Vagina (tissue), 2 donors: ENCODE measurements around the gene TTLL13. TPM values are rescaled to one million over a fixed set of nuclear protein-coding genes. Genes with fewer than 3 reads are reported as not detected.
A peak's percentile ranks its signal among the peaks of the same experiment; 100 is the strongest.
"Not testable (repeated sequence)": the region's sequence is repeated elsewhere in the genome, so short reads cannot be mapped to it uniquely, and the experiment has no call there.

ENCODE experiments used
- DNase-seq, 2 donors: peaks; one replicate each; pipeline ENCODE4 v3.0.0-alpha.2; 2017; ENCODE audit errors: extremely low spot score in 2 of 2
- H3K27ac ChIP-seq: fragments of 200-600 bp; sonication (generic); one replicate; pipeline ENCODE4 v1.5.1; 2019
- H3K27me3 ChIP-seq: fragments of 200-600 bp; sonication (generic); one replicate; pipeline ENCODE4 v1.5.1; 2019
- H3K36me3 ChIP-seq, 2 donors: fragments of 200-600 bp; sonication (generic); one replicate each; pipeline ENCODE4 v1.5.1; 2017 to 2019
- H3K4me1 ChIP-seq: fragments of 200-600 bp; sonication (generic); one replicate; pipeline ENCODE4 v1.5.1; 2019
- H3K4me3 ChIP-seq, 2 donors: fragments of 200-600 bp; sonication (generic); 1 replicate in 1 of 2; 2 replicates in 1 of 2; pipeline ENCODE4 v1.5.1; 2016 to 2019
- H3K9me3 ChIP-seq: fragments of 200-600 bp; sonication (generic); one replicate; pipeline ENCODE4 v1.5.1; 2019
- POLR2A ChIP-seq, 2 donors: fragments of 450-650 bp; IDR thresholded peaks; one replicate each; pipeline ENCODE4 v1.6.1; 2017; ENCODE audit warnings: antibody characterized with exemption in 2 of 2, mild to moderate bottlenecking in 2 of 2, moderate library complexity in 2 of 2
- POLR2AphosphoS5 ChIP-seq, 2 donors: sonication (generic); formaldehyde crosslinking; IDR thresholded peaks; one replicate each; pipeline ENCODE4 v1.9.0; 2017; ENCODE audit warnings: antibody characterized with exemption in 2 of 2, mild to moderate bottlenecking in 2 of 2, low read depth in 1 of 2; ENCODE audit not compliant: insufficient read depth in 1 of 2
- intact Hi-C: fragments of 100-400 bp; cut with DNase I; formaldehyde crosslinking; loops from one replicate; pipeline ENCODE4 v1.15.1; 2023
- total RNA-seq: library from RNA; depleted of rRNA; stranded (reverse); fragments of >200 nt; gene quantifications from one replicate; pipeline ENCODE4 v1.2.3, GENCODE V29; 2016
- TF ChIP-seq, protein P1 (sequence below), 3 experiments: fragments of 450-650 bp in 2 of 3; fragments of 200-600 bp in 1 of 3; sonication (generic) in 1 of 3; IDR thresholded peaks; one replicate each; pipeline ENCODE4 v1.5.1; 2017 to 2019; ENCODE audit warnings: antibody characterized with exemption in 3 of 3, mild to moderate bottlenecking in 2 of 3, moderate library complexity in 2 of 3

The TTLL13 gene
- total RNA-seq, 1 donor from 2014 or later = not detected

DNA sequence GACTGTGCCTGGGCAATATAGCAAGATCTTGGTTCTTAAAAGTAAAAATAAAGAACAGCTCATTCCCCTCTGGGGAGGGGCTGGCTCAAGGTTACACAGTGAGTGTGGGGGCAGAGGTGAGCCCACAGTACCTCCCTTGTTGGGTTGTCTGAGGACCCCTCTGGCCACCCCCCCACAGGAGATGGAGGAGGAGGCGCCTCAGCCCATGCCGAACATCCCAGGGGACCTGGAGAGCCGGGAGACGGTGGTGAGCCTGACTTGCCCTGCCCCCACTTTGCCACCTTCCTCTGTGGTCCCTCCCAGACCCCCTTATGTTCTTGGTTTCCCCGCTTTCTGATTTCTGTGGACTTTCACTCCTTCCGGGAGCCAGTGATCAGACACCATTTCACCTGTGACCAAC, 44.8 kb downstream of the TTLL13 start:
- intact Hi-C loops = no loop called here
- DNase-seq = no peak
- no peaks in the 10 kb centered on the region for H3K4me1 ChIP-seq
- no peaks in the 10 kb centered on the region for H3K36me3 ChIP-seq
- H3K4me3 ChIP-seq = no peak overlapping the region
- TF ChIP-seq POLR2A (IDR thresholded peaks at IDR 0.05) (no peak), POLR2AphosphoS5 (IDR thresholded peaks at IDR 0.05; ENCODE audit: insufficient read depth in 1 of 2, low read depth in 1 of 2) (no peak)
- TF ChIP-seq, protein P1, sequence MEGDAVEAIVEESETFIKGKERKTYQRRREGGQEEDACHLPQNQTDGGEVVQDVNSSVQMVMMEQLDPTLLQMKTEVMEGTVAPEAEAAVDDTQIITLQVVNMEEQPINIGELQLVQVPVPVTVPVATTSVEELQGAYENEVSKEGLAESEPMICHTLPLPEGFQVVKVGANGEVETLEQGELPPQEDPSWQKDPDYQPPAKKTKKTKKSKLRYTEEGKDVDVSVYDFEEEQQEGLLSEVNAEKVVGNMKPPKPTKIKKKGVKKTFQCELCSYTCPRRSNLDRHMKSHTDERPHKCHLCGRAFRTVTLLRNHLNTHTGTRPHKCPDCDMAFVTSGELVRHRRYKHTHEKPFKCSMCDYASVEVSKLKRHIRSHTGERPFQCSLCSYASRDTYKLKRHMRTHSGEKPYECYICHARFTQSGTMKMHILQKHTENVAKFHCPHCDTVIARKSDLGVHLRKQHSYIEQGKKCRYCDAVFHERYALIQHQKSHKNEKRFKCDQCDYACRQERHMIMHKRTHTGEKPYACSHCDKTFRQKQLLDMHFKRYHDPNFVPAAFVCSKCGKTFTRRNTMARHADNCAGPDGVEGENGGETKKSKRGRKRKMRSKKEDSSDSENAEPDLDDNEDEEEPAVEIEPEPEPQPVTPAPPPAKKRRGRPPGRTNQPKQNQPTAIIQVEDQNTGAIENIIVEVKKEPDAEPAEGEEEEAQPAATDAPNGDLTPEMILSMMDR (IDR thresholded peaks at IDR 0.05) = no peak
- H3K9me3 ChIP-seq = no peaks in the 10 kb centered on the region
- no peaks in the 10 kb centered on the region for H3K27me3 ChIP-seq
- no peak overlapping the region for H3K27ac ChIP-seq

DNA sequence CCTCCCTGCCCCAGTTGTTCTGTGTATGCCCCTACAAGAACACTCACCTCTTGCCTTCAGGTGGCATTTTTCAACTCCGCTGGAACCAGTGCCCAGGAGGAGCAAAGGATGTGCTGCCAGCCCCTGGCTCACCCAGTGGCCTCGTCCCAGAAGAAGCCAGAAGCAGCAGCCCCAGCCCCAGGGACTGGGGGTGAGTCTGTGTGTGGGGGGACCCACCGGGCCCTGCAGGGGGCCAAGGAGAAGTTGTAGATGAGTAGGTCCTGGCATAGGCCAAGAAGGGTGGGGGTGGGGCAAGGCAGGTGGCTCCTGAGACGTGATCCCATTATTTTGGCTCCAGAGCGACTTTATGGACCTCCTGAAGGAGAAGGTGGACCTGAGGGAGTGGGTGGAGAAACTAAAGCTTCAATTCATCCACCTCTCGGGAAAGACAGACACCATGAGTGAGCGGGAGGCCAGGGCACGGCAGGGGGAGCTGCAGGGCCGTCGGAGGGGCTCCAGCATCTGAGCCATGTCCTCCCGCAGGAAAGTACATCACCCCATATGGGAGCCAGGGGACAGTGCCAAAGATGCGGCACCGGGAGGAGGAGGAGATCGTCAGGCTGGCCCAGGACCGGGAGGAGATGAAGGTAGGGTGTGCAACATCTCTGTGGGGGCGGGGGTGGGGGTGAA, 45.4 kb downstream of the TTLL13 start:
- no peaks in the 10 kb centered on the region for H3K4me1 ChIP-seq
- H3K4me3 ChIP-seq = no peak overlapping the region
- no peaks in the 10 kb centered on the region for H3K9me3 ChIP-seq
- no peak for DNase-seq
- intact Hi-C loops = no loop called here
- H3K36me3 ChIP-seq = no peaks in the 10 kb centered on the region
- no peaks in the 10 kb centered on the region for H3K27me3 ChIP-seq
- TF ChIP-seq POLR2AphosphoS5 (IDR thresholded peaks at IDR 0.05; ENCODE audit: insufficient read depth in 1 of 2, low read depth in 1 of 2) (no peak), POLR2A (IDR thresholded peaks at IDR 0.05) (no peak)
- TF ChIP-seq, protein P1 (IDR thresholded peaks at IDR 0.05) = no peak
- no peak overlapping the region for H3K27ac ChIP-seq

DNA sequence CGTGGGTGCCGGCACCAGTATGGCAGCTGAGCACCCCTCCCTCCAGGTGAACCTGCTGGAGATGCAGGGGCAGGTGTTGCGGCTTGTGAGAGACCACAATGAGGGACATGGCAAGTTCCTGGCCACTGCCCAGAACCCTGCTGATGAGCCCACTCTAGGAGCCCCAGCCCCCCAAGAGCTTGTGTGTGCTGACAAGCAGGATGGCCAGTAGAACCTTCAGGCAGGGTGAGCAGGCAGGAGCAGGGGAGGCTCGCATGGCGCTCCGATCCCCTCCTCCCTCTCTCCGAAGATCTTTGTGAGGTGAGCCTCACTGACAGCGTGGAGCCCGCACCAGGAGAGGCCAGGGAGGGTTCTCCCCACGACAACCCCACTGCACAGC, 45.9 kb downstream of the TTLL13 start:
- Histone ChIP-seq H3K27ac (no peak overlapping the region), H3K27me3 (no peaks in the 10 kb centered on the region), H3K4me3 (no peak overlapping the region), H3K9me3 (no peaks in the 10 kb centered on the region), H3K36me3 (no peaks in the 10 kb centered on the region), H3K4me1 (no peaks in the 10 kb centered on the region)
- TF ChIP-seq, protein P1 (IDR thresholded peaks at IDR 0.05) = no peak
- TF ChIP-seq POLR2AphosphoS5 (IDR thresholded peaks at IDR 0.05; ENCODE audit: insufficient read depth in 1 of 2, low read depth in 1 of 2) (no peak), POLR2A (IDR thresholded peaks at IDR 0.05) (no peak)
- intact Hi-C loops = no loop called here
- DNase-seq = no peak

DNA sequence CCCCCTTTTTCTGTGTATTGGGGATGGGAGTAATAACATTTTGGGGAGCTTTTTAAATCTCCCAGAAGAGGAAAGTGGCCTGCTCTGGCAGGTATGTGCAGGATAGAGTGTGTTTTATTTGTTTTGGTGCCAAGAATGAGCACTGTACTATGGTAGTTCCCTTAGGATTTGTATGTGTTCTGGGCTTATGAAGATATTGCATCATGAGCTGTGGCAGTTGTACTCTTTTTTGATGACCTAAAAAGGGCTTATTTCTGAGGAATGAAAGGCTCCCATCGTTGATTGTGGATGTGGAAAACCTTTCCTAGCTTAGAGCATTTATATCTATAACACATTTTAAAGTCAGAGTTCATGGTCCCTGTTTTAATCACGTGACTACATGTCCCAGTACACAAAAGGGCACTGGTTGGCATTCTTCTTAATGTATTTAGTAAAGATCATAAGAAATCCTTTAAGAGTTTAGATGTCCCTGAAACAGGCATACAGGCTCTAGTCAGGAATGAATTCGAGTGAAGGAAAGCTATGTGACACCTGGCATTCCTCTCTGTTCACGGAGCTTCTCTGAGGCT, 47.0 kb downstream of the TTLL13 start:
- H3K4me1 ChIP-seq, H3K27me3 ChIP-seq, H3K36me3 ChIP-seq, intact Hi-C loops, H3K27ac ChIP-seq, DNase-seq, H3K4me3 ChIP-seq, H3K9me3 ChIP-seq: not testable (repeated sequence)
- TF ChIP-seq POLR2AphosphoS5 (IDR thresholded peaks at IDR 0.05; ENCODE audit: insufficient read depth in 1 of 2, low read depth in 1 of 2) = peak in 1 of 2 donors; percentile 15

DNA sequence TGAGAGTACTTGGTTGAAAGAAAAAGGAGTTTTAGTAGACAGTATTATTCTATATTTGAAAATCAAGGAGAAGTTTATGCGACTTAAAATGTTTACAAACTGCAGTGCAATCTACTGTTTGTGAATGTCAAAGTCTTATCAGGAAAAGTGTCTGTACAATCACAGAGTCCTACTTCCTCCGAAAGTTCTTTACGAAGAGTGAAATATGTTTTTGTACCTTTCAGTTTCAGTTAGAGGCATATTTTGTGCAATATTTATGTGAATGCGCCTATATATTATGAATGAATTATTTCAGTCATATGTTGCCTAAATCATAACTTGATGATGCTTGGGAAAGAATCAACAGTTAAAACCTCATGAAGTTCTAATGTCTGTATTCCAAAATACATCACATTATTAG, 47.7 kb downstream of the TTLL13 start:
- no peak overlapping the region for H3K4me3 ChIP-seq
- no peaks in the 10 kb centered on the region for H3K36me3 ChIP-seq
- intact Hi-C loops = no loop called here
- no peak for DNase-seq
- H3K27me3 ChIP-seq = no peaks in the 10 kb centered on the region
- peaks cover 16% of the 10 kb centered on the region for H3K4me1 ChIP-seq
- TF ChIP-seq POLR2AphosphoS5 (IDR thresholded peaks at IDR 0.05; ENCODE audit: insufficient read depth in 1 of 2, low read depth in 1 of 2) (no peak), POLR2A (IDR thresholded peaks at IDR 0.05) (no peak)
- TF ChIP-seq, protein P1 (IDR thresholded peaks at IDR 0.05) = no peak
- H3K9me3 ChIP-seq = no peaks in the 10 kb centered on the region
- H3K27ac ChIP-seq = no peak overlapping the region
